Placental pericyte (primary cell): ENCODE data around the gene KRTAP10-6. TPM values are rescaled to one million over a fixed set of nuclear protein-coding genes. Genes with fewer than 3 reads are reported as not detected.

Experiments
- total RNA-seq: library from RNA; depleted of rRNA; stranded (reverse); fragments of >200 nt; gene quantifications from 2 replicates; pipeline ENCODE4 v1.2.3, GENCODE V29; 2012

Gene KRTAP10-6, protein sequence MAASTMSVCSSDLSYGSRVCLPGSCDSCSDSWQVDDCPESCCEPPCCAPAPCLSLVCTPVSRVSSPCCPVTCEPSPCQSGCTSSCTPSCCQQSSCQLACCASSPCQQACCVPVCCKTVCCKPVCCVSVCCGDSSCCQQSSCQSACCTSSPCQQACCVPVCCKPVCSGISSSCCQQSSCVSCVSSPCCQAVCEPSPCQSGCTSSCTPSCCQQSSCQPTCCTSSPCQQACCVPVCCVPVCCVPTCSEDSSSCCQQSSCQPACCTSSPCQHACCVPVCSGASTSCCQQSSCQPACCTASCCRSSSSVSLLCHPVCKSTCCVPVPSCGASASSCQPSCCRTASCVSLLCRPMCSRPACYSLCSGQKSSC
- not detected in 2 replicates for total RNA-seq

DNA sequence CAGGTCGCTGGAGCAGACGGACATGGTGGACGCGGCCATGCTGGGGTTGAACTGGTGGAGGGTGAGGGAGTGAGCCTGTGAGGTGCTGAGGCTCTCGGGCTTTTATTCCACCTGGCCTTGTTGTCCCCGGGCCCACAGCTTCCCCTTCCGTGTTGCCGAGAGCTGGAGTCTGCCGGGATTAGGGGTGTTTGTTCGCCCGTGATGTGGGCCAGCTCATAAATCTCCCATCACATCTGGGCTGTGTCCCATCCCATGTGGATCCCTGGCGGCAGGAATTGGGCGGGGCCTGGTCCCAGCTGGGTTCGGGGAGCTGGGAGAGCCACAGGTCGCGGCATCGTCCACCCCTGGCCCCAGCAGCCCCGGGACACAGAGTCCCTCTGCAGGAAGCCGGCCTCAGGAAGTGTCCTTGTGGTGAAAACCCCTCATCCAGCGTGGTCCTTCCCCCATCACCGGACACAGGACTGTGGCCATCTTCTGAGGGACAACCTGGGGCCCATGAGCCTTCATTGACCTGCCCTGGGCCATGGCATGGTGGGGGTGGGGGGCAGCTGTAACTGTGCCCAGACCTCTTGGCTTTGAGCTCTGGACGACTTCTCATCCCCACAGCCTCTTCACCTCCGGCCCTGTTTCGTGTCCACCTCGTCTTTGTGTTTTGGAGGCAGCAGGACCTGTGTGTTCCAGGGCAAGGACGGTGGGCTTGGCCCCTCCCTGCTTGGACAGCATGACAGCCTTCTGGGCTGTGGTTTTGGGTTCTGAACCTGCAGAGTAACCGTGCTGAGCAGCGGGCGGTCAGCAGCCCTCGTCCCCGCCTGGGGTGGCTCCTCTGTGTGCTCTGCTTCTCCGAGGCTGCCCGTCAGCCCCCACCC, at the start of gene KRTAP10-6:
TSS of gene KRTAP10-6 (minus strand) at position 60 of the 866 bp plus-strand sequence. CDS start at position 39, 21 bp downstream.

DNA sequence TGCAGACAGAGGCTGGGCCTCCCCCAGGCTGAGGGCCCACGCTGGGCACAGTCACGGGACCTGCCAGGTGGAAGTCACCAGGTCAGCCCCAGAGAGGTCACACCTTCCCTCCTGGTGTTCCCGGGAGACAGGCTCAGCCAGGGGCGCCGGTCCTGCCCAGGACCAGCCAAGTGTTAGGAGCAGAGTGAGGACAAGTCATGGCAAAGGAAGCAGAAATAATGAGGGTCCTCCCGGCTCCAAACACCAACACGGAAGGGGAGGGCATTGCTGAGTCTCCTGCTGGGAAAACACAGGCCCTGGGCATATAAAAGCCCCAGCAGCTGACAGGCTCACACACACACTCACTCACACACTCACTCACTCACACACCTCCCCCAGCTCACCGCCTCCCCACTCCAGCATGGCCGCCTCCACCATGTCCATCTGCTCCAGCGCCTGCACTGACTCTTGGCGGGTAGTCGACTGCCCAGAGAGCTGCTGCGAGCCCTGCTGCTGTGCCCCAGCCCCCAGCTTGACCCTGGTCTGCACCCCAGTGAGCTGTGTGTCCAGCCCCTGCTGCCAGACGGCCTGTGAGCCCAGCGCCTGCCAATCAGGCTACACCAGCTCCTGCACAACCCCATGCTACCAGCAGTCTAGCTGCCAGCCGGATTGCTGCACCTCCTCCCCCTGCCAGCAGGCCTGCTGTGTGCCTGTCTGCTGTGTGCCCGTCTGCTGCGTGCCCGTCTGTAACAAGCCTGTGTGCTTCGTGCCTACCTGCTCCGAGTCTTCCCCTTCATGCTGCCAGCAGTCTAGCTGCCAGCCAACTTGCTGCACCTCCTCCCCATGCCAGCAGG, 44.9 kb upstream of the KRTAP10-6 start, which contains the start of gene KRTAP10-10:
TSS of gene KRTAP10-10 (plus strand) at position 339 of the 833 bp plus-strand sequence. CDS start at position 401, 62 bp downstream.

DNA sequence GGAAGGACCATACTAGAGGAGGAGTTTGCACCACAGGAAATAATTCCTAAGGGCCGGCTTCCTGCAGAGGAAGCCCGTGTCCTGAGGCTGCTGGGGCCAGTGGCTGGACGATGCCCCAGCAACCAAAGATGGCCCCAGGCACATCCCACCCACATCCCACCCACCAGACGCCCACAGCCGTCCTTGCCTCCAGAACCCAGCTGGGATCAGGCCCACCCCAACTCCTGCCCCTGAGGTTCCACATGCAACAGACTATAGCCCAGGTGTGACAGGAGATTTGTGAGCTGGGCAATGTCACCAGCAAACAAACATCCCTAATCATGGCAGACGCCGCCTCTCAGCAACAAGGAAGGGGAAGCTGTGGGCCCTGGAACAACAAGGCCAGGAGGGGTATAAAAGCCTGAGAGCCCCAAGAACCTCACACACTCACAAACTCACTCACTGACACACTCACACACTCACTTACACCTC, 34.4 kb upstream of the KRTAP10-6 start, which contains the start of gene KRTAP10-9:
TSS of gene KRTAP10-9 (plus strand) at position 421 of the 471 bp plus-strand sequence. CDS start 79 bp downstream, outside the sequence.

DNA sequence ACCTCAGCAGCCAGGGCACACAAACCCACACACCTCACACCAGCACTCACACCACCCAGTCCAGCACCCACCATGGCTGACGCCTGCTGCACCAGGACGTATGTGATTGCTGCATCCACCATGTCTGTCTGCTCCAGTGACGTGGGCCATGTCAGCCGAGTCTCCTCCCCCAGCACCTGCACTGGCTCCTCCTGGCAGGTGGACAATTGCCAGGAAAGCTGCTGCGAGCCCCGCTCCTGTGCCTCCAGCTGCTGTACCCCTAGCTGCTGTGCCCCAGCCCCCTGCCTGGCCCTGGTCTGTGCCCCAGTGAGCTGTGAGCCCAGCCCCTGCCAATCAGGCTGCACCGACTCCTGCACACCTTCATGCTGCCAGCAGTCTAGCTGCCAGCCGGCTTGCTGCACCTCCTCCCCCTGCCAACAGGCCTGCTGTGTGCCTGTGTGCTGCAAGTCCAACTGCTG, 19.8 kb upstream of the KRTAP10-6 start, which contains the start of gene KRTAP10-8:
TSS of gene KRTAP10-8 (plus strand) at position 51 of the 458 bp plus-strand sequence. CDS start at position 73, 22 bp downstream.

DNA sequence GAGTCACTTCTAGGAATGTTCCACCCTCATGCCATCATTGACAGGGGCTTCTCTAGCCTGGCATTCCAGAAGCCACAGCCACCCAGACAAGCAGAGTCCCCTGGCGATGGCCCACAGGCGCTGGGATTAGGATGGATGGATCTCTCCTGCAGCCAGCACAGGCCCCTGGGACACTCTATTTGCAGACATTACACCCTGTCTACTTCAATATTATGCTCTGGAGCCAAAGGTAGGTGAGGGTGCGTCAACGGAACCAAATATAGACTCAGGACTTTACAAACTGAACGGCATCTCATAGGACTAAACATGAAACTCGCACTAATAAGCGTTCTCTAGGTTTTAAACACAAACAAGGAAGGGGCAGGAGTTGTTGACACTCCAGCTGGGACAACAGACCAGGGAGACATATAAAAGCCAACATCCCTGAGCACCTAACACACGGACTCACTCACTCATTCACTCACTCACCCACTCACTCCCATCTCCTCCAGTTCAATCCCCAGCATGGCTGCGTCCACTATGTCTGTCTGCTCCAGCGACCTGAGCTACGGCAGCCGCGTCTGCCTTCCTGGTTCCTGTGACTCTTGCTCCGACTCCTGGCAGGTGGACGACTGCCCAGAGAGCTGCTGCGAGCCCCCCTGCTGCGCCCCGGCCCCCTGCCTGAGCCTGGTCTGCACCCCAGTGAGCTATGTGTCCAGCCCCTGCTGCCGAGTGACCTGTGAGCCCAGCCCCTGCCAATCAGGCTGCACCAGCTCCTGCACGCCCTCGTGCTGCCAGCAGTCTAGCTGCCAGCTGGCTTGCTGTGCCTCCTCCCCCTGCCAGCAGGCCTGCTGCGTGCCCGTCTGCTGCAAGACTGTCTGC, 8.0 kb upstream of the KRTAP10-6 start, which contains the start of gene KRTAP10-7:
TSS of gene KRTAP10-7 (plus strand) at position 480 of the 861 bp plus-strand sequence. CDS start at position 505, 25 bp downstream.

DNA sequence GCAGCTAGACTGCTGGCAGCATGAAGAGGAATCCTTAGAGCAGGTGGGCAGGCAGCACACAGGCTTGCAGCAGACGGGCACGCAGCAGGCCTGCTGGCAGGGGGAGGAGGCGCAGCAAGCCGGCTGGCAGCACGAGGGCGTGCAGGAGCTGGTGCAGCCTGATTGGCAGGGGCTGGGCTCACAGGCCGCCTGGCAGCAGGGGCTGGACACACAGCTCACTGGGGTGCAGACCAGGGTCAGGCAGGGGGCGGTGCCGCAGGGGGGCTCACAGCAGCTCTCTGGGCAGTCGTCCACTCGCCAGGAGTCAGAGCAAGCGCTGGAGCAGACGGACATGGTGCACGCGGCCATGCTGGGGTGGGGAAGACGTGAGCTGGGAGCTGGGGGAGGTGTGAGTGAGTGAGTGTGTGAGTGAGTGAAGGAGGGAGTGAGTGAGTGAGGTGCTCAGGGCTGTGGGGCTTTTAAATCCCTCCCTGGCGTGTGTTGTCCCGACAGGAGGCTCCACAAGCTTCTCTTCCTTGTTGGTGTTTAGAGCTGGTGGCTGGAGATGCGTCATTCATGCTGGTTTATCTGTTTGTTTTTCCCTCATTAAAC, 12.0 kb downstream of the KRTAP10-6 start, which contains the start of gene KRTAP10-5:
TSS of gene KRTAP10-5 (minus strand) at position 374 of the 591 bp plus-strand sequence. CDS start at position 348, 26 bp downstream.

DNA sequence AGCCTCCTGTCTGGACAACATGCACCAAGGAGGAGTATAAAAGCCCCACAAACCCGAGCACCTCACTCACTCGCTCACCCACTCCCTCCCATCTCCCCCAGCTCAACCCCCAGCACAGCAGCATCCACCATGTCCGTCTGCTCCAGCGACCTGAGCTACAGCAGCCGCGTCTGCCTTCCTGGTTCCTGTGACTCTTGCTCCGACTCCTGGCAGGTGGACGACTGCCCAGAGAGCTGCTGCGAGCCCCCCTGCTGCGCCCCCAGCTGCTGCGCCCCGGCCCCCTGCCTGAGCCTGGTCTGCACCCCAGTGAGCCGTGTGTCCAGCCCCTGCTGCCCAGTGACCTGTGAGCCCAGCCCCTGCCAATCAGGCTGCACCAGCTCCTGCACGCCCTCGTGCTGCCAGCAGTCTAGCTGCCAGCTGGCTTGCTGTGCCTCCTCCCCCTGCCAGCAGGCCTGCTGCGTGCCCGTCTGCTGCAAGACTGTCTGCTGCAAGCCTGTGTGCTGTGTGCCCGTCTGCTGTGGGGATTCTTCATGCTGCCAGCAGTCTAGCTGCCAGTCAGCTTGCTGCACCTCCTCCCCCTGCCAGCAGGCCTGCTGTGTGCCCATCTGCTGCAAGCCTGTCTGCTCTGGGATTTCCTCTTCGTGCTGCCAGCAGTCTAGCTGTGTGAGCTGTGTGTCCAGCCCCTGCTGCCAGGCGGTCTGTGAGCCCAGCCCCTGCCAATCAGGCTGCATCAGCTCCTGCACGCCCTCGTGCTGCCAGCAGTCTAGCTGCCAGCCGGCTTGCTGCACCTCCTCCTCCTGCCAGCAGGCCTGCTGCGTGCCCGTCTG, 18.5 kb downstream of the KRTAP10-6 start, which contains the start of gene KRTAP10-4:
TSS of gene KRTAP10-4 (plus strand) at position 100 of the 827 bp plus-strand sequence. CDS start at position 130, 30 bp downstream.

DNA sequence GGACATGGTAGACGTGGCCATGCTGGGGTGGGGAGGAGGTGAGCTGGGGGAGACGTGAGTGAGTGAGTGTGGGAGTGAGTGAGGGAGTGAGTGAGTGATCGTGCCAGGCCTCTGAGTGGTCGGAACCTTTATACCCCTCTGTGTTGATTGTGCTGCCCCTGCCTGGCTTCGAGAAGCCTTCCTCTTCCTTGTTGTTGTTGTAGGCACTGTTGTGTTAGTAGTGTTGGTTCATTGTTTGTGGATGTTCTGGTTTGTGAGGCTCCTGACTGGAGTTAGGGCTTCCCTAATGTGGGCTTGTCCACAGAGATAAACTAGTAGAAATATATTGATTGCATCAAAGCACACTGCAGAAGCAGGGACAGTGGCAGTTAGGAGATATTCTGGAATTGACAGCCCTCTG, 33.6 kb downstream of the KRTAP10-6 start, which contains the start of gene KRTAP10-3:
TSS of gene KRTAP10-3 (minus strand) at position 101 of the 400 bp plus-strand sequence. CDS start at position 21, 80 bp downstream.

DNA sequence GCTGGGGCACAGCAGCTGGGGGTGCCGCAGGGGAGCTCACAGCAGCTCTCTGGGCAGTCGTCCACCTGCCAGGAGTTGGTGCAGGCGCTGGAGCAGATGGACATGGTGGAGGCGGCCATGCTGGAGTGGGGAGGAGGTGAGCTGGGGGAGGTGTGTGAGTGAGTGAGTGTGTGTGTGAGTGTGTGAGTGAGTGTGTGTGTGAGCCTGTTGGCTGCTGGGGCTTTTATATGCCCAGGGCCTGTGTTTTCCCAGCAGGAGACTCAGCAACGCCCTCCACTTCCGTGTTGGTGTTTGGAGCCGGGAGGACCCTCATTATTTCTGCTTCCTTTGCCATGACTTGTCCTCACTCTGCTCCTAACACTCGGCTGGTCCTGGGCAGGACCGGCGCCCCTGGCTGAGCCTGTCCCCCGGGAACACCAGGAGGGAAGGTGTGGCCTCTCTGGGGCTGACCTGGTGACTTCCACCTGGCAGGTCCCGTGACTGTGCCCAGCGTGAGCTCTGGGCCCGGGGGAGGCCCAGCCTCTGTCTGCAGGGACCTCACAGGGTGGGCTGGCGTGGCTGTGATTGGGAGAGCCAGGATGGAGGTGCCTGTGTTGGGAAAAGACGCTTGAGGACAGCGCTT, 40.9 kb downstream of the KRTAP10-6 start, which contains the start of gene KRTAP10-2:
TSS of gene KRTAP10-2 (minus strand) at position 166 of the 622 bp plus-strand sequence. CDS start at position 119, 47 bp downstream.

Other genes with a start within 250 kb of the KRTAP10-6 start
- gene TRPM2, start 238.9 kb downstream of the KRTAP10-6 start, total RNA-seq: under 0.01 and 0.29 TPM in 2 replicates
- gene LRRC3, start 137.0 kb downstream of the KRTAP10-6 start, total RNA-seq: 0.29 and 0.66 TPM in 2 replicates
- not detected in 2 replicates for gene KRTAP10-1, start 52.3 kb downstream of the KRTAP10-6 start, total RNA-seq
- not detected in 2 replicates for gene KRTAP10-2, start 41.0 kb downstream of the KRTAP10-6 start, total RNA-seq
- not detected in 2 replicates for gene KRTAP10-3, start 33.7 kb downstream of the KRTAP10-6 start, total RNA-seq
- not detected in 2 replicates for gene KRTAP10-4, start 18.8 kb downstream of the KRTAP10-6 start, total RNA-seq
- not detected in 2 replicates for gene KRTAP10-5, start 11.9 kb downstream of the KRTAP10-6 start, total RNA-seq
- gene KRTAP10-7, start 8.1 kb upstream of the KRTAP10-6 start, total RNA-seq: not detected in 2 replicates
- gene KRTAP10-8, start 19.6 kb upstream of the KRTAP10-6 start, total RNA-seq: not detected in 2 replicates
- not detected in 2 replicates for gene KRTAP10-9, start 34.6 kb upstream of the KRTAP10-6 start, total RNA-seq
- not detected in 2 replicates for gene KRTAP10-10, start 44.9 kb upstream of the KRTAP10-6 start, total RNA-seq
- not detected in 2 replicates for gene KRTAP10-11, start 53.9 kb upstream of the KRTAP10-6 start, total RNA-seq
- gene KRTAP12-4, start 62.2 kb upstream of the KRTAP10-6 start, total RNA-seq: not detected in 2 replicates
- not detected in 2 replicates for gene KRTAP12-3, start 65.4 kb upstream of the KRTAP10-6 start, total RNA-seq
- not detected in 2 replicates for gene KRTAP12-2, start 74.4 kb upstream of the KRTAP10-6 start, total RNA-seq
- gene KRTAP12-1, start 89.7 kb upstream of the KRTAP10-6 start, total RNA-seq: not detected in 2 replicates
- not detected in 2 replicates for gene KRTAP10-12, start 104.7 kb upstream of the KRTAP10-6 start, total RNA-seq
- gene TSPEAR, start 119.1 kb upstream of the KRTAP10-6 start, total RNA-seq: not detected in 2 replicates
- gene UBE2G2, start 209.3 kb upstream of the KRTAP10-6 start, total RNA-seq: 83.2 and 95.3 TPM in 2 replicates
- 65.9 and 105 TPM in 2 replicates for gene SUMO3, start 225.6 kb upstream of the KRTAP10-6 start, total RNA-seq